HG02571 (cell line): ENCODE measurements around the gene RFX2.
"Not testable (repeated sequence)": the region's sequence is repeated elsewhere in the genome, so short reads cannot be mapped to it uniquely, and the experiment has no call there.

ENCODE experiments used
- ATAC-seq: cut with Tn5 transposase; IDR thresholded peaks from one replicate; pipeline ENCODE4 v1.9.1; 2021; ENCODE audit warnings: mild to moderate bottlenecking, moderate library complexity; ENCODE audit not compliant: unreplicated experiment

The RFX2 gene

DNA sequence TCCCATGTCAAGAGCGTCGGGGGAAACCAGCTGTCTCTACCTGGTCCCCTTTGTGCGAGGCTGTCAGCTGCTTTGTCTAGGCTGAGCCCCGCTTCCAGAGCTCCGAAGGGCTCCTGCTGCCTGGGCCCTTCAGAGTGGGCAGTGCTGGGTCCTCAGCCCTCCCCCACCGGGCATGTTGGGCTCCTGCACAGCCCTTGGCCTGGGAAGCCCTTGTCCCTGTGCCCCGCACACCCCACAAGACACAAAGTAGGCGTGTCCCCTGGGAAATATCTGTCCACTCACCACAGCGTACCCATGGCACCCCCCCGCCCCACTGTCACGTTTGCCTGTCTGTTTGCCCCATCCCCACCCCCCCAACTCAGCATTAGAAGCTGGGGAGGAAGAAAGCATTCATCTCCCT lies 92.7 kb downstream of the RFX2 start:
- no peak for ATAC-seq

DNA sequence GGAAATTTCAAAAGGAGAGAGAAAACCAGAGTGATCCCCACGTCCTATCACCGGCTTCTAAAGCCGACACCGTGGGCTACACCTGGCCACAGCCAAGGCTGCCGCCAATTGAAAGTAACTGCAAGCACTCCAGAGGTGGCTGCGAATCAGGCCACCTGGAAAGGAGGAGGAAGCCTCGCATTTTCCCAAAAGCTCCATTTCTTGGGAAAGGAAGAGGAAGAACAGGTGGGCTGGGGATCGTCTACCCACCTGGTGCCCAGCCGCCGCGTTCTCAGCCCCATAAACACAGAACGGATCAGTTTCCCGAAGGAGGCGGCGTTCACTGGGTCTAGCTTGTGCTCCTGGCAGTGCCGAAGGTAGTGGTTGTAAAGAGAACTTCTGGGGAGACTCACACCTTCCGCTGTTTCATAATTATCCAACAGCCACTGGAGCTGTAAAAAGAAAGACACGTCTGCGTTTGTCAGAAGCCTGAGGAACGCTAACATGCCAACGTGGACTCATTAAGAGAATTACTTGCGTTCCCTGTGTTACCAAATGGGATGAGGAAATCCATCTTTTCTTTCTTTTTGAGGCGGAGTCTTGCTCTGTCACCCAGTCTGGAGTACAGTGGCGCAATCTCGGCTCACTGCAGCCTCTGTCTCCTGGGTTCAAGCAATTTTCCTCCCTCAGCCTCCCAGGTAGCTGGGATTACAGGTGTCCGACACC lies 94.3 kb downstream of the RFX2 start:
- ATAC-seq = no peak

DNA sequence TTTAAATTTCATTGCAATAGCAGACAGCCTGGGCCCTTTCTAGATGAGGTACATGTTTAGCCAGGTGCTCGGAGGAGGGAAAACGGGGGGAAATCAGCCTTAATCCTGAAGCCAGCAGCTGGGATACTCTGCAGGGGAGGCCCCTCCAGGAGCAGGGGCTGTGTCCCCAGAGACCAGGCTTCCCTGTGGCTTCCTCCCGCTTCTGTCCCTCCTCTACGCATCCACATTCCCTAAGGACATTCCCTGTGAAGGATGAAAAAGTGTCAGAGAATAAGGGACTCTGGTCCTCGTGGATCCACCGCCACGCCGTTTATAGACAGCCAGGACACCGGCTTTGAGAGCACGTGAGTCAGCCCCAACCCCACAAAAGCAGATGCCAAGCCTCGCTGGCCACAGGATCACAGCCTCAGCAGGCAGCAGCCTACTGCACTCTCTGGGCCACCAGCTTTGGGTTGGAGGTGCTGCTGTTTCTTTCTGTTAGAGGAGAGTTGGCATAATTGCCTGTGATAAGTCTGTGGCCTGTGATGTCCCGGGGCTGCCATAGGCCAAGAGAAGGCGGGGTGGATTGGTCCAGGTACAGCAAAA lies 95.7 kb downstream of the RFX2 start:
- no peak for ATAC-seq

GRCh38 chr19:6012426-6013170 lies 97.7 kb downstream of the RFX2 start:
- no peak for ATAC-seq

- no peak for ATAC-seq
Measured at GRCh38 chr19:6011794-6012193, 98.5 kb downstream of the RFX2 start.

GRCh38 chr19:6011206-6011605 lies 99.1 kb downstream of the RFX2 start:
- ATAC-seq = no peak

DNA sequence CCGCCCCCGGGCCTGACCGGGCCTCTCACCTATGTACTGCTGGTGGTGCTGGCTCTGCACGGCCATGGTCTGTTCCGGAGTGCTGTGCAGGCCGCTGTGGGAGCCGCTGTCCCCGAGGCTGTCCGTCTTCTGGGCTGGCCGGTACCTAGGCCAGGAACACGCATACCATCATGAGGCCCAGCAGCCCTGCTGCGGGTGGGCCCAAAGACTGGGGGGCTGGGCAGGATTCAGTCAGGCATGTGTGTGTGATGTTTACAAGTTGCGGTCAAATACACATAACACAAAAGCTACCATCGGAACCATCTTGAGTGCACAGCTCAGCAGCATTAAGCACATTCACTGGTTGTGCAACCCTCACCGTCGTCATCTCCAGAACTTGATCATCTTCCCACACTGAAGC lies 100.2 kb downstream of the RFX2 start:
- no peak for ATAC-seq

DNA sequence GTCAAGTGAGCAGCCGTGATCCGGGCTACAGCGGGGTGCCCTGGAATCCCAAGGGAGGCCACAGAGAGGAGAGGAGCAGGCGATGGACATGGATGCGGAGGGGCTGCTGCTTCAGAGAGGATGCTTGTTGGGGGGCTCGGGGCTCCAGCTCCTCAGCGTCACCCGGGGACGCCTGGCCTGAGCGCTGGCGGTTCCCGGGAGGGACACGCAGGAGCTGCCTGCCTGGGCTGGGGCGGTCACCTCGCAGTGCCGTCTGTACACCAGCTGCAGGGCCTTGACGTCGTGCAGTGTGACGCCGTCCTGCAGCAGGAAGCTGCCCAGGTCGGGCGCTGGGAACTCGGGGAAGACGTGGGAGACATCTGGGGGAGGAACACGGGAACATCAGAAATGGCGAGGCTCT lies 102.4 kb downstream of the RFX2 start:
- ATAC-seq = no peak

- ATAC-seq = no peak
Measured at GRCh38 chr19:6006896-6007295, 103.4 kb downstream of the RFX2 start.

GRCh38 chr19:6006070-6006446 lies 104.2 kb downstream of the RFX2 start:
- ATAC-seq = not testable (repeated sequence)

- ATAC-seq = no peak
Measured at GRCh38 chr19:6005321-6006069, 104.8 kb downstream of the RFX2 start.

DNA sequence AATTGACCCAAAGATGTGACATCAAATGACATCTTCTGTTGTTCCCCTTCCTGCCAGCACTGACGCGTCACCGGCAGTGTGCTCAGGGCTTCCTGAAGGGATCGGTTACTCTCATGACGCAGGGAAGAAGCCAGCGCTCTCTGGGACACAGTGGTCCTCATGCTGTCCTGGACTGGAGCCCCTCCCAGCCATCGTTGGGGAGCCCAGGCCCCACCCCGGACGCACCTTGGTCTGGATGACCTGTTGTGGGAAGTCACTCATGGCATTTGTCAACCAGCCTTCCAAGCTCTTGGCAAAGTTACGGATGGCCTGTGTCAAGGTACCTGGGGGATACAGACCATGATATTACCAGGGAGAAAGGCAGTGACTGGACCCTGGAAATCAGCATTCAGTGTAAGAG lies 106.3 kb downstream of the RFX2 start:
- ATAC-seq = no peak

DNA sequence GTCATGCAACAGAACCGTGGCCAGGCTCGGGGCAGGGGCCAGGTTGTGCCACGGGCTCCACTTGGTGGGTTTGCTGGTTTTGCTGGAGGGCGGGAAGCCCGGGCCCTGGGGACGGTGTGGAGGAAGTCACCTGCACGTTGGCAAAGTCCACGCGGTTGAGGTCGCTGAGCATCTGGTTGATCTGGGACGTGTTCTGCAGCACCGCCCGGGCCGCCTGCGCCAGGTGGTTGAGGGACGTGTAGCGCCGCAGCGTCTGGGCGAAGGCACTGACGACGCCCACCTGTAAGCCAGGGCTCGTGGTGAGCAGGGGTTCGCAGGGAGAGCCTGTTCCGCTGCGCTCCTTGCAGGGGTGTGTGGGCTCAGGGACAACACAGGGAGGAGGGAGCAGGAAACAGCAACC lies 107.7 kb downstream of the RFX2 start:
- ATAC-seq = no peak

- no peak for ATAC-seq
Measured at GRCh38 chr19:6000228-6000847, 110.0 kb downstream of the RFX2 start.

DNA sequence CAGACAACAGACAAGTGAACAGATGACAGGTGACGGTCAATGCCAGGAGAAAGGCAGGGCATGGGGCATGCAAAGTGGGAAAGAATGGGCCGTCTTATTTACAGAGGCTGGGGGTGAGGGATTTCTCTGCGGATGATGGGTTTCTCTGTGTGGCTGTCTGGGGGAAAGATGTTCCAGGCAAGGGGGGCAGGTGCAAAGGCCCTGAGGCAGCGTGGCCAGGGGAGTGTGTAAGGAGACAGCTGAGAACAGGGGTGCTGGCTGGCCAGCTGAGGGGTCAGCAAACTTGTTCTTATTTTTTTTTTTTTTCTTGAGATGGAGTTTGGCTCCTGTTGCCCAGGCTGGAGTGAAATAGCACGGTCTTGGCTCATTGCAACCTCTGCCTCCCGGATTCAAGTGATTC lies 110.6 kb downstream of the RFX2 start:
- no peak for ATAC-seq

GRCh38 chr19:5997371-5997770 lies 112.9 kb downstream of the RFX2 start:
- ATAC-seq = no peak

GRCh38 chr19:5996623-5997320 lies 113.5 kb downstream of the RFX2 start:
- no peak for ATAC-seq

DNA sequence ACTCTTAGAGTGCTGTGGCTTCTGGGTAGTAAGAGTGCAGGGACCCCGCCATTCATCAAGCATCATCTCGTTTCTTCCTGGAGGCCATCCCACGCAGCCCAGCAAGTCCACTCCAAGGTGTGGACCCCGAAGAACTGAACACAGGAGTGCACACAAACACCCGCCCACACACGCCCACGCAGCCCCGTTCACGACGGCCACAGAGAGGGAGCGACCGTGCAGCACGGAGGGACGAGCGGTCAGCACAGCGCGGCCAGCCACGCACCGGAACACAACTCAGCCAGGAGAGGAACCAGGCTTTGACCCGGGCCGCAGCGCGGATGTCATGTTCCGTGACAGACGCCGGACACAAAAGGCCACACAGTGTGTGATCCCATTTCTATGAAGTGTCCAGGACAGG lies 114.2 kb downstream of the RFX2 start:
- no peak for ATAC-seq

DNA sequence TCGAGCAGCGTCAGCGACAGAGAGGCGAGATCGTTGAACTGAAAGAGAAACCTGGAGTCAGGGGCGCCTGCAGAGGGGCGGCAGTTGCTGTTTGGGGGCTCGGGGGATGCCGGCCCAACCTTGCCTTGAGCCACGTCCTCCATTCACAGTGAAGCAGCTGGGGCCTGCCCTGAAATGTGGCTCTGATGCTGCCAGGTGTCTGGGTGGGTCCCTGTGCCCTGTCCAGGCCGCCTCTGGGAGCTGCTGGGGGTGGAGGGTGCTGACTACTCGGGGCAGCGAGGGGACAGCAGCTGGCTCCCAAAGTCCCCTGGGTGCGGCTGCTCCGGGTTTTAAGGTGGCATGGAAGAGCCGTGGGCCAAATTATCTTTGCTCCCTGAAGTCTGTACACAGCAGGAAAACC lies 114.7 kb downstream of the RFX2 start:
- ATAC-seq = no peak

DNA sequence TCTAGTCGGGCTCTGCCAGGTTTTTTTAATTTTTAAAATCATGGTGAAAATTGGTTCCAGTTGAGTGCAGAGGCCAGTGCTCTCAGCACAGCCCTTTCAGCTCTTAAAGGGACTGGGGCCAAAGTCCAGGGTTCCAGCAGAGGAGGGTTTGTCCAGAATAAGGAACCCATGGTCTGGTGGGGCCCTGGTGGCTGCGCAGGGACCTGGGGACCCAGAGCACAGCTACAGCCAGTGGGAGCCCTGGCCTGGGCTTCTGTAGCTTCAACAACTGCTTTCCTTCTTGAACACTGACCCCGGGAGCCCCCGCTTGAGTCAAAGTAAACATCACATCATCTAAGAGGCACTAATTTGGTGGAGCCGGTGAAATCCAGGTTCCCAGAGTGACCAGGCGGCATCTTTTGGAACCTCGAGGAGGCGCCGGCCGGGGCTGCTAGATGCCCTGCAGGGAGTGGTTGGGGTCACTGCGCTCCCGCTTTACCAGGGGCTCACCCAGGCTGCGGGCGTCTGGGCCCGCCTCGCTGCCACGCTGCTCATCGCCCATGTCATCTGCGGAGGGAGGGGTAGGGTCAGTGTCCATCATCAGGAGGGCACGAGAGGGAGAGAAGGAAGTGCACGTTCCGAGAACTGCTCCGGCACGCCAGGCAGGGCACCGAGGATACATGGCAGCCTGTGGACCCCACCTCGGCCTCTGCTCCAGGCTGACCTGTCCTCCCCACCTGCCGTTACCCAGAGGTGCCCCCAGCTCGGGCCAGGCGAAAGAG lies 115.7 kb downstream of the RFX2 start:
- ATAC-seq = no peak
